Neutrophil (primary cell): ENCODE data around the gene GMNN.
"Not testable (repeated sequence)": the region's sequence is repeated elsewhere in the genome, so short reads cannot be mapped to it uniquely, and the experiment has no call there.

ENCODE experiments used
- H3K27ac ChIP-seq: fragments of 200-600 bp; sonication (generic); 2 replicates; pipeline ENCODE4 v1.5.1; 2016; ENCODE audit warnings: mild to moderate bottlenecking, moderate library complexity
- H3K27me3 ChIP-seq: fragments of 200-600 bp; sonication (generic); 2 replicates; pipeline ENCODE4 v1.6.0; 2016; ENCODE audit warnings: mild to moderate bottlenecking
- H3K36me3 ChIP-seq: fragments of 200-600 bp; sonication (generic); 2 replicates; pipeline ENCODE4 v1.5.1; 2017
- H3K4me1 ChIP-seq, 2 experiments: fragments of 200-600 bp in 1 of 2; sonication (generic) in 1 of 2; 1 replicate in 1 of 2; 2 replicates in 1 of 2; pipeline versions ENCODE4 v1.5.1 to v1.6.1; 2013 to 2016; ENCODE audit warnings: low read depth in 1 of 2, low read length in 1 of 2, mild to moderate bottlenecking in 1 of 2, moderate library complexity in 1 of 2; ENCODE audit not compliant: control insufficient read depth in 1 of 2, insufficient read depth in 1 of 2
- H3K4me3 ChIP-seq, 2 experiments: fragments of 200-600 bp in 1 of 2; sonication (generic) in 1 of 2; 1 replicate in 1 of 2; 2 replicates in 1 of 2; pipeline ENCODE4 v1.5.1; 2013 to 2016; ENCODE audit warnings: low read depth in 1 of 2, low read length in 1 of 2, mild to moderate bottlenecking in 1 of 2, moderate library complexity in 1 of 2
- H3K9me3 ChIP-seq: fragments of 200-600 bp; sonication (generic); 2 replicates; pipeline ENCODE4 v1.5.1; 2016
- TF ChIP-seq, protein P1 (sequence below): fragments of 200-600 bp; sonication (generic); IDR thresholded peaks from 2 replicates; pipeline ENCODE4 v1.5.1; 2016; ENCODE audit warnings: antibody characterized with exemption

Gene GMNN

DNA sequence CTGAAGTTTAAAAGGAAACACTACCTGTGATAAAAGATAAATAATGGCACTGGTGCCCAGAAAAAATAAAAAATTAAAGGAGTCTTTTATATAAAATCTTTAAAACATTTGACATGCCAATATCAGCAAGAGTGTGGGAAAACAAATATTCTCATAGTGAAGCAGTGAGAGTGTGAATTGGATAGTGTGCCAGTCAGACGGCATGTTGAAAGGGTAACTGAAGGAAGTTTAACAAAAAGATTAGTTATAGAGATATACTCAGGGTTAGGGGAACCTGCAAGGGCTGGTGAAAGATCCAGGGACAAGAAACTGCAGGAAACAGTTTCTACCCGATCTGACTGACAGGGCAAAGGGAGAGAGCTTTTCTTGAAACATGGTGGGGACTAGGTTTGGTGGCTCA is 22.2 kb upstream of the GMNN start:
- Histone ChIP-seq H3K27ac (no peak overlapping the region), H3K4me1 (peaks cover 11 to 18% of the 10 kb centered on the region in 2 experiments), H3K4me3 (no peak overlapping the region), H3K36me3 (no peaks in the 10 kb centered on the region), H3K27me3 (no peaks in the 10 kb centered on the region), H3K9me3 (no peaks in the 10 kb centered on the region)
- TF ChIP-seq, protein P1, sequence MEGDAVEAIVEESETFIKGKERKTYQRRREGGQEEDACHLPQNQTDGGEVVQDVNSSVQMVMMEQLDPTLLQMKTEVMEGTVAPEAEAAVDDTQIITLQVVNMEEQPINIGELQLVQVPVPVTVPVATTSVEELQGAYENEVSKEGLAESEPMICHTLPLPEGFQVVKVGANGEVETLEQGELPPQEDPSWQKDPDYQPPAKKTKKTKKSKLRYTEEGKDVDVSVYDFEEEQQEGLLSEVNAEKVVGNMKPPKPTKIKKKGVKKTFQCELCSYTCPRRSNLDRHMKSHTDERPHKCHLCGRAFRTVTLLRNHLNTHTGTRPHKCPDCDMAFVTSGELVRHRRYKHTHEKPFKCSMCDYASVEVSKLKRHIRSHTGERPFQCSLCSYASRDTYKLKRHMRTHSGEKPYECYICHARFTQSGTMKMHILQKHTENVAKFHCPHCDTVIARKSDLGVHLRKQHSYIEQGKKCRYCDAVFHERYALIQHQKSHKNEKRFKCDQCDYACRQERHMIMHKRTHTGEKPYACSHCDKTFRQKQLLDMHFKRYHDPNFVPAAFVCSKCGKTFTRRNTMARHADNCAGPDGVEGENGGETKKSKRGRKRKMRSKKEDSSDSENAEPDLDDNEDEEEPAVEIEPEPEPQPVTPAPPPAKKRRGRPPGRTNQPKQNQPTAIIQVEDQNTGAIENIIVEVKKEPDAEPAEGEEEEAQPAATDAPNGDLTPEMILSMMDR, result no peak

DNA sequence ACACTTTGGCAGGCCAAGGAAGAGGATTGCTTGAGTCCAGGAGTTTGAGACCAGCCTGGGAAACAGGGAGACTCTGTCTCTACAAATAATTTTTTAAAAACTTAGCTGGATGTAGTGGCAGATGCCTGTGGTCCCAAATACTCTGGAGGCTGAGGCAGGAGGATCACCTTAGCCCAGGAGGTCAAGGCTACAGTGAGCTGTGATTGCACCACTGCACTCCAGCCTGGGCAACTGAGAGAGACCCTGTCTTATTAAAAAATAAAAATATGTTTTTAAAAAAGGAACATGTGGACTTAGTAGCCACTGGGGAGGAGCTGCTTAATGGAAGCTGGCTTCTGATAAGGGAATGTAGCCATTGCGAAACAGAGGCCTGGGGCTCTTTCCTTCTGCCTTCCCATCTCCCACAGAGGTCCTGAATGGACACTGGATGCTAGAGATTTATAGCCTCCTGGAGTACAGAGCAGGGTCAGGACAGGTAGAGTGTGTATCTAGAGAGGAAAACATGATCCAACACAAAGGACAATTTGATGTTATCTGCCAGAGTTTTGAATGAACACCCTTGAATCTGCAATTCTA is 21.7 kb upstream of the GMNN start:
- no peaks in the 10 kb centered on the region for H3K27me3 ChIP-seq
- H3K4me3 ChIP-seq, result no peak overlapping the region
- no peaks in the 10 kb centered on the region for H3K36me3 ChIP-seq
- peaks cover 11 to 18% of the 10 kb centered on the region in 2 experiments for H3K4me1 ChIP-seq
- TF ChIP-seq, protein P1, result no peak
- H3K9me3 ChIP-seq, result no peaks in the 10 kb centered on the region
- no peak overlapping the region for H3K27ac ChIP-seq

DNA sequence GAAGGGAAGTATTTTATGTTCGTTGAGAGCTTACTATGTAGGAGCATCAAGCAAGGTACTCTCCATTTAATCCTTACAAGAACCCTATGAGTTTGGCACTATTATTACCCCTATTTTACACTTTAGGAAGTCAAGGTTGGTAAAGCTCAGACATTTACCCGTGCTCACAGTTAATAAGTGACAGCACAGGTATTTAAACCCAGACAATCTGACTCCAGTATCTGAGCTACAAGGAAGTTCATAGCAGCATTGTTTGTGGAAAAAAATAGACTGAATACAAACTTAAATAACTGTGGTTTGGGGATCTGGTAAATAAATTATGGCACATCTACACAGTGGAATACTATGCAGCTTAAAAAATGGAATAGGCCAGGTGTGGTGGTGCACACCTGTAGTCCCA is 21.2 kb upstream of the GMNN start:
- H3K36me3 ChIP-seq, result no peaks in the 10 kb centered on the region
- H3K4me3 ChIP-seq, result no peak overlapping the region
- no peaks in the 10 kb centered on the region for H3K27me3 ChIP-seq
- H3K27ac ChIP-seq, result no peak overlapping the region
- peaks cover 11 to 18% of the 10 kb centered on the region in 2 experiments for H3K4me1 ChIP-seq
- H3K9me3 ChIP-seq, result no peaks in the 10 kb centered on the region
- TF ChIP-seq, protein P1, result no peak

DNA sequence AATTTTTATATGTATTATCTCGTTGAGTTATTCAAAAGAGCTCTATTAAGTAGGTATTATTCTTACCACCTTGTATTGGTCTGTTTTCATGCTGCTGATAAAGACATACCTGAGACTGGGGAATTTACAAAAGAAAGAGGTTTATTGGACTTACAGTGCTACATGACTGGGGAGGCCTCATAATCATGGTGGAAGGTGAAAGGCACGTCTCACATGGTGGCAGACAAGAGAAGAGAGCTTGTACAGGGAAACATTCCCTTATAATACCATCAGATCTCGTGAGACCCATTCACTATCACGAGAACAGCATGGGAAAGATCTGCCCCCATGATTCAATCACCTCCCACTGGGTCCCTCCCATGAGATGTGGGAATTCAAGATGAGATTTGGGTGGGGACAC is 20.4 kb upstream of the GMNN start:
- not testable (repeated sequence) for H3K27ac ChIP-seq, H3K36me3 ChIP-seq, H3K27me3 ChIP-seq, H3K4me3 ChIP-seq, H3K9me3 ChIP-seq
- H3K4me1 ChIP-seq, result peaks cover 4 to 12% of the 10 kb centered on the region in 2 experiments

DNA sequence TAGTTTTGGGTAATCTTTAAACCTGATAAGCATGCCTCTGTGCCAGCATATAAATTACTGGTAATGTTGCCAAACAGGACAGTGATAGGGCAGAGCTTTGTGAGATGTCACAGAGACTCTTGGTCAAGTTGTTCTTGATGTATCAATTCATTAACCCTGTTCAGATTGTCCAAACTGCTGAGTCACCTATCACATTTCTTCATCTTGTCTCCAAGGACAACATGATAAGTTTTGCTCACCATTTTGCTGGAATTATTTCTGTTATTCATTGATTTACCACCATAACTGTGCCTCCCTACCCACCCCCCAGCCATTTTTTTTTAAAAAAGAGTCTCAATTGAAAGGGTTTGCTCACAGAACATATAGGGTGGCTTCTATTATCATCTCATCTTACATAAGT is 19.5 kb upstream of the GMNN start:
- Histone ChIP-seq H3K4me3 (no peak overlapping the region), H3K9me3 (no peaks in the 10 kb centered on the region), H3K4me1 (peaks cover 0 to 4% of the 10 kb centered on the region in 2 experiments), H3K27ac (no peak overlapping the region), H3K27me3 (no peaks in the 10 kb centered on the region), H3K36me3 (no peaks in the 10 kb centered on the region)
- TF ChIP-seq, protein P1, result no peak

DNA sequence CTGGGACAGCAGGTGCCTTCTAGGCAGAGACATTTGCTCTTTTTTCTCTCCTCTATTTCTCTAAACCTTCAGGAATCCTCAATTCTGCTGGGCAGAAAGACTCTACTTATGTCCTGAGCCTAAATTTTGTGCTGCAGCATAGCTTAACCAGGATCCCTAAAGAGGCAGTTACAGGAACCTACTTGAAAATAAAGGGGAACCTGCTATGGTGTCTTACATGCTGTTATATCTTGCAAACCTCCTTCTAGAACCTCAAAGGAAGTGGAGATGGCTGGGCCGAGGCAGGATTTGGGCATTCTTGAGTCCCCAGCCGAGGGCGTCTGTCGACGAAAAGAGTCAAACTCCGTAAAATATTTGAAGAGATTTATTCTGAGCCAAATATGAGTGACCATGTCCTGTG is 17.1 kb upstream of the GMNN start:
- Histone ChIP-seq H3K27me3 (no peaks in the 10 kb centered on the region), H3K36me3 (no peaks in the 10 kb centered on the region), H3K9me3 (no peaks in the 10 kb centered on the region), H3K27ac (peak overlapping the region; percentile 48), H3K4me3 (no peak overlapping the region), H3K4me1 (peaks cover 0 to 4% of the 10 kb centered on the region in 2 experiments)
- TF ChIP-seq, protein P1, result no peak
